Lower leg skin (tissue), 4 donors: ENCODE measurements around the gene DNMT3A. TPM values are rescaled to one million over a fixed set of nuclear protein-coding genes. Genes with fewer than 3 reads are reported as not detected.
A peak's percentile ranks its signal among the peaks of the same experiment; 100 is the strongest.

ENCODE experiments used
- DNase-seq, 2 donors: peaks; one replicate each; pipeline ENCODE4 v3.0.0-alpha.2; 2019; ENCODE audit warnings: low spot score in 2 of 2
- H3K4me3 ChIP-seq: fragments of 200-600 bp; sonication (generic); 2 replicates; pipeline ENCODE4 v1.5.1; 2017; ENCODE audit warnings: mild to moderate bottlenecking, low read depth; ENCODE audit not compliant: poor library complexity, severe bottlenecking
- POLR2A ChIP-seq, 2 donors: fragments of 450-650 bp; IDR thresholded peaks; one replicate each; pipeline ENCODE4 v1.6.1; 2016 to 2017; ENCODE audit warnings: antibody characterized with exemption in 2 of 2, mild to moderate bottlenecking in 1 of 2, moderate library complexity in 1 of 2
- WGBS, 2 donors: methylation state at CpG; one replicate each; pipeline ENCODE4 v1.1.5; 2018; 5-methylcytosine and 5-hydroxymethylcytosine counted together
- intact Hi-C: fragments of 100-400 bp; cut with DNase I; formaldehyde crosslinking; loops from one replicate; pipeline ENCODE4 v1.15.0; 2023; ENCODE audit warnings: low total_unique reads
- total RNA-seq, 4 donors: library from RNA; depleted of rRNA; stranded (reverse); fragments of >200 nt; gene quantifications; one replicate each; pipeline ENCODE4 v1.1.0, GENCODE V29; 2016
- TF ChIP-seq, protein P1 (sequence below), 3 donors: fragments of 450-650 bp; IDR thresholded peaks; one replicate each; pipeline ENCODE4 v1.5.1; 2016; ENCODE audit warnings: antibody characterized with exemption in 3 of 3, mild to moderate bottlenecking in 3 of 3, moderate library complexity in 2 of 3

Gene DNMT3A
- total RNA-seq, 4 donors from 2014 or later, result 4.3 to 7.4 (median 6.9) TPM

DNA sequence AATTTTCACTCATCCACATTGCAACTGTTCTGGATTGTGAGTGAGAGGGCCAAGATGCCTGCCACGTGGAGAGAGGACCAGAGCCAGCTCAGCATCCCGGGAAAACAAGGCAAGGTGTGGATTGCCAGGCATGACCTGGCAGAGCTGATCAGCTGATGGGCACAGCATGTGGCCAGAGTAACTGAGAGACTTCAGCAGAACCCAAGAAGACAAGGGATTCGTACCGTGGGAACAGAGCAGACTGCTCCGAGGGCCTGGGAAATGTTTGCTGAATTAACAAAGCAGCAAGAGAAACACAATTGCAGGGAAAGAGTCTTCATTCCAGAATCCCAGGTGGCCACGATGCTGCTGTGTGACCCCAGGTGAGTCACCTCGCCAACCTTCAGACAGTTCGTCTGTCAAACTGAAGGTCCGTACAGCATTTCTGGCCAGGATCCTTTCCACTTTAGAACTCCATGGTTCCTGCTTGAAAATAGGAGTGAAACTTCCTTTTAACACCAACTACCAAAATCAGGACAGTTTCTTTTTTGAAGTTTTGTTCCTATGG is 147.1 kb downstream of the DNMT3A start:
- WGBS, 2 donors, result 82 to 91% methylated on average over 9 of the region's 9 CpGs
- TF ChIP-seq, protein P1, sequence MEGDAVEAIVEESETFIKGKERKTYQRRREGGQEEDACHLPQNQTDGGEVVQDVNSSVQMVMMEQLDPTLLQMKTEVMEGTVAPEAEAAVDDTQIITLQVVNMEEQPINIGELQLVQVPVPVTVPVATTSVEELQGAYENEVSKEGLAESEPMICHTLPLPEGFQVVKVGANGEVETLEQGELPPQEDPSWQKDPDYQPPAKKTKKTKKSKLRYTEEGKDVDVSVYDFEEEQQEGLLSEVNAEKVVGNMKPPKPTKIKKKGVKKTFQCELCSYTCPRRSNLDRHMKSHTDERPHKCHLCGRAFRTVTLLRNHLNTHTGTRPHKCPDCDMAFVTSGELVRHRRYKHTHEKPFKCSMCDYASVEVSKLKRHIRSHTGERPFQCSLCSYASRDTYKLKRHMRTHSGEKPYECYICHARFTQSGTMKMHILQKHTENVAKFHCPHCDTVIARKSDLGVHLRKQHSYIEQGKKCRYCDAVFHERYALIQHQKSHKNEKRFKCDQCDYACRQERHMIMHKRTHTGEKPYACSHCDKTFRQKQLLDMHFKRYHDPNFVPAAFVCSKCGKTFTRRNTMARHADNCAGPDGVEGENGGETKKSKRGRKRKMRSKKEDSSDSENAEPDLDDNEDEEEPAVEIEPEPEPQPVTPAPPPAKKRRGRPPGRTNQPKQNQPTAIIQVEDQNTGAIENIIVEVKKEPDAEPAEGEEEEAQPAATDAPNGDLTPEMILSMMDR (IDR thresholded peaks at IDR 0.05), result no peak
- TF ChIP-seq POLR2A (IDR thresholded peaks at IDR 0.05), result no peak
- no peak for DNase-seq
- H3K4me3 ChIP-seq, result no peak overlapping the region
- intact Hi-C loops, result no loop called here

DNA sequence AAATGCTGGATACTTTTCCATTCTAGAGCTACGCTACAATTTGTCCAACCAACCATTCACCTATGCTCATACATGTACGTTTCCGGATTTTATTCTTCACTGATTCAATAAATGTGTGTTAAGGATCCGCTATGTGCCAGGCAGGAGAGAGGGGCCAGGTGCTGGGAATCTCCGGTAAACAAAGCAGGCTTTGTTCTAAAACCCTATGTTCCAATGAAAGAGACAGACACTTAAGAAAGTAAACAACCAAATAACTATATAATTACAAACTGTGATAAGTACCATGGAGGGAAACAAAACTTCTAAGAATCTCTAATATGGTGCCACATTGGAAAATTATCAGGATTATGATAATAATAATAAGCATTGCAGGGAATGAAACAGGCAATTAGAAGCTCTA is 151.2 kb downstream of the DNMT3A start:
- no peak for DNase-seq
- WGBS, 2 donors, result 77 to 88% methylated on average over 5 of the region's 5 CpGs
- TF ChIP-seq, protein P1 (IDR thresholded peaks at IDR 0.05), result no peak
- no peak for TF ChIP-seq POLR2A (IDR thresholded peaks at IDR 0.05)
- no peak overlapping the region for H3K4me3 ChIP-seq
- intact Hi-C loops, result no loop called here

DNA sequence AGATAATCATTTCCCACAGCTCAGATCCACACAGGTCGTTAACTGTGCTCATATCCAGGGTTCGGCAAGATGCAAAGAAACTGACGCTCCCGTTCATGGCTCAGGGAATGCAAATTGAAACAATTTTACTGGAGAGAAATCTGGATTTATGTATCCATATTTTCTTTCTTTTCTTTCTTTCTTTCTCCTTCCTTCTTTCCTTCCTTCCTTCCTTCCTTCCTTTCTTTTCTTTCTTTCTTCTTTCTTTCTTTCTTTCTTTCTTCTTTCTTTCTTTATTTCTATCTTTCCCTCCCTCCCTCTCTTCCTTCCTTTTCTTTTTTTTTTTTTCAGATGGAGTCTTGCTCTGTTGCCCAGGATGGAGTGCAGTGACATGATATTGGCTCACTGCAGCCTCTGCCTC is 153.3 kb downstream of the DNMT3A start:
- no peak overlapping the region for H3K4me3 ChIP-seq
- TF ChIP-seq POLR2A (IDR thresholded peaks at IDR 0.05), result no peak
- TF ChIP-seq, protein P1 (IDR thresholded peaks at IDR 0.05), result no peak
- WGBS, 2 donors, result 80 to 81% methylated on average over 4 of the region's 4 CpGs
- intact Hi-C loops, result no loop called here
- no peak for DNase-seq

DNA sequence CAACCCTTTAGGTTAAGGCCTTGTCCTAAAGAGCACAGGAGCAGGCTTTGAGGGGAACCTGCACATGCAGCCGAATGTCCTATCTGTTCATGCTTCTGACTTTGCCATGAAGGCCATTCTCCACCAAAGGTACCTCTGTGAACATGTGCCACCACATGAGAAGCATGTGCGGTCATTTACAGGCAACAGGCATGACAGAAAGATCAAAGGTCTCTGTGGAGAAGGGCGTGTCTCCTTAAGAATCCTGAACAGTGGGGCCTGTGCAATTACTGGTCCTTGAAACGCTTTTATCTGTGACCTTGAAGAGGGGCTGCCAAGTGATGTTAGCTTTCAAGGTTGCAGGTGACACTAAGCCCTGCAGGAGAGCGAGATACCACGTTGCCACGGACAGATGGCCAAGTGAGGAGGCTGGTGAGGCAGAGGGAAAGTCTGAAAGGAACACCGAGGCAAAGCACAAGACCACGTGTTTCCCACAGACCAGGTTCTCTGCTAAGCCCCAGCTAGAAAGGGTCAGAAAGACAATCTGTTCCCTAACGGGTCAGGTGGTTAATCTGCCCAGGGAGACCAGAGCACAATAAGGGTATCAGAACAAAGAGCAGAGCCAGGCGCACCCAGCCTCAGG is 153.9 kb downstream of the DNMT3A start:
- no peak overlapping the region for H3K4me3 ChIP-seq
- no peak for DNase-seq
- TF ChIP-seq, protein P1 (IDR thresholded peaks at IDR 0.05), result no peak
- intact Hi-C loops, result no loop called here
- 80 to 87% methylated on average over 11 of the region's 11 CpGs for WGBS, 2 donors

DNA sequence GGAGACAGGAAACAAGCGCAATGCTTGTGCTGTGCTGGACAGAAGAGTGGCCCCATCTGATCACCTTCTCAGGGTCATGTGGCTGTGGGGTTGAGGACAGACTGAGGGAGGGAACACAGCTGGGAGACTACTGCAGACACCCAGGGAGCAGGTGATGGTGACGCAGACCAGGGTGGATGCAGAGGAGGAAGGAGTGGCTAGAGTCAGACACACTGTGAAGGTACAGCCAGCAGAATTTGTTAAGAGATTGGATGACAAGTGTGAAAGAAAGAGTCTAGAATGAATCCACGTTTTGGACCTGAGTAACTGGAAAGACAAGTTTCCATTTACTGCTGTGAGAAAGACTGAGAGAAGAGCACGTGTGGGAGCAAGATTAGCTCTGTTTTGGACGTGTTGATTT is 157.5 kb downstream of the DNMT3A start:
- intact Hi-C loops, result no loop called here
- TF ChIP-seq, protein P1 (IDR thresholded peaks at IDR 0.05), result no peak
- no peak for TF ChIP-seq POLR2A (IDR thresholded peaks at IDR 0.05)
- no peak overlapping the region for H3K4me3 ChIP-seq
- 36 to 39% methylated on average over 5 of the region's 5 CpGs for WGBS, 2 donors
- peak in 1 of 2 donors; percentile 35 for DNase-seq

DNA sequence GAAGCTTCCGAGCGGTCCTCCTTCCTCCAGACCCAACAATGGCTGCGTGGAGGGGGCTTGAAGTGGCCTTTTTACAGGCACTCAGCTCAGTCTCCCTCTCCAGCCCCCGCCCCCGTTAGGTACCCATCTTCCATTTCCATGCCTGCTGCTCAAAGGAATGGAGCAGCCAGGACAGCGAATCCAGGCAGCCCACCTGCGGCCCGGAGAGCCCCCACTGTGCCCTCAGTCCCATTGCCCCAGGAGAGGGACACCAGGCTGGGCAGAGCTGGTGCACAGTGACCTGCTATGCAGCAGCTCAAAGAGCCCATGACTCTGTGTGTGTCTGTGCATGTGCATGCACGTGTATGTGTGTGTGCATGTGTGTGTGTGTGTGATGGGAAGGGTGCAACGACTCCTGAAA is 162.7 kb downstream of the DNMT3A start:
- 89 to 92% methylated on average over 9 to 10 of the region's 10 CpGs for WGBS, 2 donors
- no peak for DNase-seq
- TF ChIP-seq, protein P1 (IDR thresholded peaks at IDR 0.05), result no peak
- no peak for TF ChIP-seq POLR2A (IDR thresholded peaks at IDR 0.05)
- intact Hi-C loops, result no loop called here
- no peak overlapping the region for H3K4me3 ChIP-seq
